HEK293 (cell line): ENCODE data around the gene GOLGA2.

ENCODE experiments used
- CTCF ChIA-PET: fragments of 350-600 bp; formaldehyde crosslinking; extraction: SDS; loops from one replicate; lab custom pipeline; 2021; ENCODE audit warnings: antibody characterized with exemption; lab: Yijun Ruan, JAX
- POLR2A ChIA-PET: fragments of 300-600 bp; formaldehyde crosslinking; extraction: SDS; loops from one replicate; lab custom pipeline; 2020; ENCODE audit warnings: antibody characterized with exemption, inconsistent platforms; lab: Yijun Ruan, JAX
- H3K27ac ChIP-seq: fragments of 200-500 bp; sonication (Bioruptor generic); 2 replicates; pipeline ENCODE4 v1.5.1; 2014; ENCODE audit warnings: low read depth, low read length, control low read depth, inconsistent platforms; ENCODE audit errors: extremely low read depth
- H3K36me3 ChIP-seq, 2 experiments: fragments of 200-500 bp in 1 of 2; sonication (Bioruptor generic) in 1 of 2; 1 replicate in 1 of 2; 2 replicates in 1 of 2; pipeline ENCODE4 v1.5.1; 2014 to 2017; ENCODE audit warnings: inconsistent platforms in 2 of 2, low read length in 2 of 2; ENCODE audit not compliant: control insufficient read depth in 2 of 2, insufficient read depth in 1 of 2
- H3K4me1 ChIP-seq: fragments of 200-500 bp; sonication (Bioruptor generic); 2 replicates; pipeline ENCODE4 v1.5.1; 2014; ENCODE audit warnings: mild to moderate bottlenecking, low read length, inconsistent platforms; ENCODE audit not compliant: control insufficient read depth, insufficient read depth
- H3K4me3 ChIP-seq: 2 replicates; pipeline ENCODE4 v1.5.1; 2011; ENCODE audit warnings: low read depth, mild to moderate bottlenecking, control low read depth, low read length, moderate library complexity
- H3K9me3 ChIP-seq: fragments of 200-500 bp; sonication (Bioruptor generic); 2 replicates; pipeline ENCODE4 v1.5.1; 2014; ENCODE audit warnings: low read depth, low read length, inconsistent platforms; ENCODE audit not compliant: control insufficient read depth, insufficient read depth
- BCL11B ChIP-seq: fragments of 450-650 bp; formaldehyde crosslinking; IDR thresholded peaks from 2 replicates; pipeline ENCODE4 v1.5.1; 2016; ENCODE audit warnings: low read depth, missing biosample characterization, missing genetic modification characterization
- SCRT2 ChIP-seq: fragments of 450-650 bp; formaldehyde crosslinking; IDR thresholded peaks from 2 replicates; pipeline ENCODE4 v1.5.1; 2016; ENCODE audit warnings: missing biosample characterization, missing genetic modification characterization
- SP2 ChIP-seq: fragments of 450-650 bp; formaldehyde crosslinking; IDR thresholded peaks from 2 replicates; pipeline ENCODE4 v1.5.1; 2016; ENCODE audit warnings: missing biosample characterization, missing genetic modification characterization
- WT1 ChIP-seq: fragments of 450-650 bp; formaldehyde crosslinking; IDR thresholded peaks from 2 replicates; pipeline ENCODE4 v1.5.1; 2016; ENCODE audit warnings: missing biosample characterization, missing genetic modification characterization
- YY2 ChIP-seq: fragments of 450-650 bp; formaldehyde crosslinking; IDR thresholded peaks from 2 replicates; pipeline ENCODE4 v1.5.1; 2016; ENCODE audit warnings: missing biosample characterization, missing genetic modification characterization
- ZFHX2 ChIP-seq: fragments of 450-650 bp; formaldehyde crosslinking; conservative IDR thresholded peaks from 2 replicates; pipeline ENCODE4 v1.5.1; 2016; ENCODE audit warnings: missing biosample characterization, missing genetic modification characterization
- ZNF140 ChIP-seq: fragments of 450-650 bp; formaldehyde crosslinking; IDR thresholded peaks from 2 replicates; pipeline ENCODE4 v1.5.1; 2016; ENCODE audit warnings: missing biosample characterization, missing genetic modification characterization
- ZNF146 ChIP-seq: fragments of 450-650 bp; formaldehyde crosslinking; IDR thresholded peaks from 2 replicates; pipeline ENCODE4 v1.5.1; 2016; ENCODE audit warnings: missing biosample characterization, missing genetic modification characterization
- ZNF202 ChIP-seq: fragments of 450-650 bp; formaldehyde crosslinking; IDR thresholded peaks from 2 replicates; pipeline ENCODE4 v1.5.1; 2016; ENCODE audit warnings: missing biosample characterization, missing genetic modification characterization, borderline replicate concordance
- ZNF23 ChIP-seq: fragments of 450-650 bp; formaldehyde crosslinking; IDR thresholded peaks from 2 replicates; pipeline ENCODE4 v1.5.1; 2016; ENCODE audit warnings: missing biosample characterization, missing genetic modification characterization, borderline replicate concordance
- ZNF280C ChIP-seq: fragments of 450-650 bp; formaldehyde crosslinking; IDR thresholded peaks from 2 replicates; pipeline ENCODE4 v1.5.1; 2016; ENCODE audit warnings: missing biosample characterization, missing genetic modification characterization
- ZNF354C ChIP-seq: fragments of 450-650 bp; formaldehyde crosslinking; IDR thresholded peaks from 2 replicates; pipeline ENCODE4 v1.5.1; 2016; ENCODE audit warnings: missing biosample characterization, missing genetic modification characterization, low read depth, borderline replicate concordance
- ZNF366 ChIP-seq: fragments of 450-650 bp; formaldehyde crosslinking; conservative IDR thresholded peaks from 2 replicates; pipeline ENCODE4 v1.5.1; 2016; ENCODE audit warnings: missing biosample characterization, missing genetic modification characterization
- ZNF398 ChIP-seq: fragments of 450-650 bp; formaldehyde crosslinking; IDR thresholded peaks from 2 replicates; pipeline ENCODE4 v1.5.1; 2017; ENCODE audit warnings: missing biosample characterization, missing genetic modification characterization
- ZNF473 ChIP-seq: fragments of 450-650 bp; formaldehyde crosslinking; IDR thresholded peaks from 2 replicates; pipeline ENCODE4 v1.5.1; 2017; ENCODE audit warnings: missing biosample characterization, missing genetic modification characterization
- ZNF645 ChIP-seq: fragments of 450-650 bp; formaldehyde crosslinking; IDR thresholded peaks from 2 replicates; pipeline ENCODE4; 2016; ENCODE audit warnings: missing biosample characterization, missing genetic modification characterization
- ZNF670 ChIP-seq: fragments of 450-650 bp; formaldehyde crosslinking; IDR thresholded peaks from 2 replicates; pipeline ENCODE4 v1.5.1; 2016; ENCODE audit warnings: missing biosample characterization, missing genetic modification characterization, low read depth
- ZNF707 ChIP-seq: fragments of 450-650 bp; formaldehyde crosslinking; IDR thresholded peaks from 2 replicates; pipeline ENCODE4 v1.5.1; 2016; ENCODE audit warnings: missing biosample characterization, missing genetic modification characterization
- ZNF777 ChIP-seq: fragments of 450-650 bp; formaldehyde crosslinking; IDR thresholded peaks from 2 replicates; pipeline ENCODE4 v1.5.1; 2017; ENCODE audit warnings: missing biosample characterization, missing genetic modification characterization, borderline replicate concordance
- ZNF837 ChIP-seq: fragments of 450-650 bp; formaldehyde crosslinking; IDR thresholded peaks from 2 replicates; pipeline ENCODE4 v1.5.1; 2016; ENCODE audit warnings: missing biosample characterization, missing genetic modification characterization

The GOLGA2 gene

GRCh38 chr9:128246471-128246870 is 29.3 kb downstream of the GOLGA2 start:
- Histone ChIP-seq H3K4me1 (no peaks in the 10 kb centered on the region), H3K27ac (no peak overlapping the region), H3K36me3 (peaks cover 0 to 6% of the 10 kb centered on the region in 2 experiments; a peak in 1 of 3 replicates), H3K9me3 (no peaks in the 10 kb centered on the region), H3K4me3 (no peak overlapping the region)
- TF ChIP-seq ZNF707 = no peak
- TF ChIP-seq ZNF777 (tag by site-specific recombination) = no peak
- TF ChIP-seq ZNF146 (tag by site-specific recombination) = no peak
- TF ChIP-seq ZNF837 (tag by site-specific recombination) = no peak
- no peak for TF ChIP-seq YY2 (tag by site-specific recombination)
- peak; percentile 63; the same call in 1 of the 2 replicates for TF ChIP-seq WT1 (tag by site-specific recombination)
- TF ChIP-seq ZNF23 (tag by site-specific recombination) = no peak
- no peak for TF ChIP-seq ZNF140 (tag by site-specific recombination)
- no peak for TF ChIP-seq ZNF354C (tag by site-specific recombination)
- no peak for TF ChIP-seq ZFHX2 (tag by site-specific recombination)
- TF ChIP-seq SP2 (tag by site-specific recombination) = peak; percentile 24; the same call in 1 of the 2 replicates
- TF ChIP-seq ZNF670 (tag by site-specific recombination) = no peak
- TF ChIP-seq ZNF398 = peak; percentile 45
- TF ChIP-seq ZNF202 (tag by site-specific recombination) = no peak
- TF ChIP-seq ZNF645 (tag by site-specific recombination) = no peak
- TF ChIP-seq BCL11B (tag by site-specific recombination) = no peak
- TF ChIP-seq ZNF280C (tag by site-specific recombination) = no peak
- TF ChIP-seq ZNF366 = peak; percentile 92
- no peak for TF ChIP-seq ZNF473
- ChIA-PET CTCF (no interaction called here), POLR2A (interaction anchor here (0.6 kb wide), 1 partner anchor 26 kb away, joined by 3 read pairs; no protein-coding TSS in a partner anchor)

GRCh38 chr9:128245421-128246151 is 30.2 kb downstream of the GOLGA2 start:
- Histone ChIP-seq H3K4me1 (no peaks in the 10 kb centered on the region), H3K4me3 (no peak overlapping the region), H3K27ac (no peak overlapping the region), H3K9me3 (no peaks in the 10 kb centered on the region), H3K36me3 (peaks cover 0 to 13% of the 10 kb centered on the region in 2 experiments; a peak in 1 of 3 replicates)
- ChIA-PET POLR2A (interaction anchor here (0.6 kb wide), 1 partner anchor 26 kb away, joined by 3 read pairs; no protein-coding TSS in a partner anchor), CTCF (interaction anchor here (0.8 to 0.9 kb wide), 2 partner anchors 10 to 121 kb away, joined by 3 read pairs; no protein-coding TSS in a partner anchor)
- TF ChIP-seq SCRT2 (tag by site-specific recombination) (0 out of 2 replicates have a peak, but pooled peaks have one; percentile 13), ZNF837 (tag by site-specific recombination) (no peak)
- TF ChIP-seq, all 188 proteins: peak for 1
